Caco-2 (cell line): ENCODE measurements around the gene ABCG4. TPM values are rescaled to one million over a fixed set of nuclear protein-coding genes. Genes with fewer than 3 reads are reported as not detected.

Experiments
- BruUV-seq: library from RNA; stranded (reverse); fragments of 400-500 nt; replicated peaks from 2 replicates; lab custom pipeline; 2021; lab: Mats Ljungman, UMichigan
- CTCF ChIA-PET: fragments of 300-600 bp; sonication (Branson Sonifier 250); formaldehyde crosslinking; loops from one replicate; lab custom pipeline; 2022; ENCODE audit warnings: antibody characterized with exemption; lab: Charles Lee
- POLR2A ChIA-PET: fragments of 300-600 bp; sonication (Branson Sonifier 250); formaldehyde crosslinking; loops from one replicate; lab custom pipeline; 2022; ENCODE audit warnings: antibody characterized with exemption; lab: Charles Lee
- DNase-seq, 2 experiments: peaks; one replicate each; pipeline versions ENCODE4 v3.0.0 to v3.0.0-alpha.2; 2020 to 2022
- H3K27me3 ChIP-seq: replicated peaks from 2 replicates; pipeline ENCODE4 v1.6.0; 2011; ENCODE audit warnings: low read length; ENCODE audit not compliant: control insufficient read depth, insufficient read depth
- H3K36me3 ChIP-seq: 2 replicates; pipeline ENCODE4 v1.5.1; 2011; ENCODE audit warnings: low read length; ENCODE audit not compliant: control insufficient read depth, insufficient read depth
- H3K4me1 ChIP-seq: fragments of 250-450 bp; sonication (Bioruptor Pico); 2 replicates; pipeline ENCODE4 v1.5.1; 2020; ENCODE audit warnings: mild to moderate bottlenecking
- H3K4me3 ChIP-seq: 2 replicates; pipeline ENCODE4 v1.5.1; 2011; ENCODE audit warnings: low read depth, mild to moderate bottlenecking, control low read depth, low read length
- H3K9me3 ChIP-seq: fragments of 250-450 bp; sonication (Bioruptor Pico); 2 replicates; pipeline ENCODE4 v1.5.1; 2020; ENCODE audit warnings: mild to moderate bottlenecking, moderate library complexity
- H3K27ac Mint-ChIP-seq: one replicate; pipeline ENCODE4 v1.8.0; 2022; ENCODE audit warnings: mixed read lengths; ENCODE audit not compliant: unreplicated experiment
- H3K27me3 Mint-ChIP-seq: one replicate; pipeline ENCODE4 v1.8.0; 2022; ENCODE audit warnings: mixed read lengths; ENCODE audit not compliant: insufficient read depth, unreplicated experiment
- H3K36me3 Mint-ChIP-seq: one replicate; pipeline ENCODE4 v1.8.0; 2022; ENCODE audit warnings: mild to moderate bottlenecking, mixed read lengths; ENCODE audit not compliant: insufficient read depth, unreplicated experiment
- H3K4me1 Mint-ChIP-seq: one replicate; pipeline ENCODE4 v1.8.0; 2022; ENCODE audit warnings: low read depth, mixed read lengths; ENCODE audit not compliant: unreplicated experiment
- H3K4me3 Mint-ChIP-seq: one replicate; pipeline ENCODE4 v1.8.0; 2022; ENCODE audit warnings: mild to moderate bottlenecking, moderate library complexity, mixed read lengths; ENCODE audit not compliant: unreplicated experiment
- H3K9me3 Mint-ChIP-seq: one replicate; pipeline ENCODE4 v1.8.0; 2022; ENCODE audit warnings: mixed read lengths; ENCODE audit not compliant: unreplicated experiment
- CTCF ChIP-seq, 2 experiments: fragments of 200-600 bp in 1 of 2; IDR thresholded peaks; 1 replicate in 1 of 2; 2 replicates in 1 of 2; pipeline versions ENCODE4 v1.5.1 to v1.8.0; 2011 to 2022; ENCODE audit warnings: antibody characterized with exemption in 1 of 2, control low read depth in 1 of 2, inconsistent platforms in 1 of 2, low read depth in 1 of 2, low read length in 1 of 2, mild to moderate bottlenecking in 1 of 2, moderate library complexity in 1 of 2; ENCODE audit not compliant: insufficient read depth in 1 of 2, severe bottlenecking in 1 of 2, unreplicated experiment in 1 of 2
- intact Hi-C: fragments of 100-400 bp; cut with micrococcal nuclease; formaldehyde crosslinking; loops from one replicate; pipeline ENCODE4 v1.10.0; 2022; ENCODE audit not compliant: unreplicated experiment
- total RNA-seq: library from RNA; stranded (reverse); gene quantifications from 2 replicates; pipeline ENCODE4 v1.2.3, GENCODE V29; 2022

Gene ABCG4
- total RNA-seq, 1 experiment from 2014 or later: 0.18 TPM

DNA sequence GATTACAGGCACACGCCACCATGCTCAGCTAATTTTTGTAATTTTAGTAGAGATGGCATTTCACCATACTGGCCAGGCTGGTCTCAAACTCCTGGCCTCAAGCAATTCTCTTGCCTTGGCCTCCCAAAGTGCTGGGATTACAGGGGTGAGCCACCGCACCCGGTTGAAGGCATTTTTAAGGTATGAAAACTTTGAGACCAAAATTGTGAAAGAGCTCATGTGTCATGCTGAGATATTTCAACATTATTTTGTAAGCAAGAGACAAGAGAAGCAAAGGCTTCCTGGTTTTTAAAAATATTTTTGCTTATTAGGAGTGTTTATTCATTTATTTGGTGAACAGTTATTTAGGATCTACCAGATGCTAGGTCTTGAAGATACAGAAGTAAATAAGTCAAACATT lies 43.3 kb downstream of the ABCG4 start:
- DNase-seq: no peak
- POLR2A ChIA-PET: interaction anchor here (0.5 kb wide), 1 partner anchor 90 kb away, joined by 5 read pairs; no protein-coding TSS in a partner anchor
- BruUV-seq: no TSS peak
- CTCF ChIA-PET: no interaction called here
- Histone ChIP-seq H3K4me3 (no peak overlapping the region), H3K36me3 (no peaks in the 10 kb centered on the region), H3K9me3 (no peaks in the 10 kb centered on the region), H3K27me3 (no peaks in the 10 kb centered on the region), H3K4me1 (peaks cover 16% of the 10 kb centered on the region)
- Mint-ChIP-seq H3K27ac (no peak overlapping the region), H3K36me3 (no peaks in the 10 kb centered on the region), H3K9me3 (no peaks in the 10 kb centered on the region), H3K4me3 (no peak overlapping the region), H3K27me3 (peaks cover 2% of the 10 kb centered on the region), H3K4me1 (peaks cover 20% of the 10 kb centered on the region)
- TF ChIP-seq CTCF (IDR thresholded peaks at IDR 0.05; ENCODE audit: insufficient read depth in 1 of 2, low read depth in 1 of 2, low read length in 1 of 2, severe bottlenecking in 1 of 2, unreplicated experiment in 1 of 2): no peak
- intact Hi-C loops: no loop called here

DNA sequence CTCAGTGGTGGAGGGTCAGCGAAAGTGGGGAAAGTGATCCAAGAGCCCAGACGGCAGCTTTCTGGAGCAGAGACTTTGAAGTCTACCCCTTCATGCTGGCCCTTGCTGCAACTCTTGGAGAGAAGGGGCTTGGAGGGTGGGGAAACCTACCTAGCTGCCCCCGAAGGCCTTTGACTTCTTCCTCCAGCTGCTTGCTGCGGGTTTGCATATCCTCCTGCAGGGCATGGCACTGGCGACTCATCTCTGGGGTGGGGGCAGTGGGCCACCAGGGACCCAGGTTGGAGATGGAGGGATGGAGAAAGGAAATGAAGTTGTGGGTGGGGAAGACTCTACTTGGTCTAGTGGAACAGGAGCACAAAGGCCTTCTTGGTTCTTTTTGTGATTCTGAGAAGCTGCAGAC lies 44.1 kb downstream of the ABCG4 start:
- H3K4me1 ChIP-seq: peaks cover 16% of the 10 kb centered on the region
- H3K27me3 Mint-ChIP-seq: peaks cover 2% of the 10 kb centered on the region
- no peak overlapping the region for H3K27ac Mint-ChIP-seq
- no peaks in the 10 kb centered on the region for H3K36me3 ChIP-seq
- H3K9me3 ChIP-seq: no peaks in the 10 kb centered on the region
- no peak for DNase-seq
- H3K4me3 Mint-ChIP-seq: no peak overlapping the region
- no peaks in the 10 kb centered on the region for H3K27me3 ChIP-seq
- no peak for TF ChIP-seq CTCF (IDR thresholded peaks at IDR 0.05; ENCODE audit: insufficient read depth in 1 of 2, low read depth in 1 of 2, low read length in 1 of 2, severe bottlenecking in 1 of 2, unreplicated experiment in 1 of 2)
- ChIA-PET POLR2A (interaction anchor here (0.5 kb wide), 1 partner anchor 72 kb away, joined by 4 read pairs; the partner anchor contains the start of gene HINFP), CTCF (no interaction called here)
- H3K4me3 ChIP-seq: no peak overlapping the region
- BruUV-seq: no TSS peak
- intact Hi-C loops: no loop called here
- H3K36me3 Mint-ChIP-seq: no peaks in the 10 kb centered on the region
- H3K9me3 Mint-ChIP-seq: no peaks in the 10 kb centered on the region
- H3K4me1 Mint-ChIP-seq: peaks cover 20% of the 10 kb centered on the region

GRCh38 chr11:119193626-119194025 lies 44.8 kb downstream of the ABCG4 start:
- TF ChIP-seq CTCF (IDR thresholded peaks at IDR 0.05; ENCODE audit: insufficient read depth in 1 of 2, low read depth in 1 of 2, low read length in 1 of 2, severe bottlenecking in 1 of 2, unreplicated experiment in 1 of 2): no peak
- peaks cover 2% of the 10 kb centered on the region for H3K27me3 Mint-ChIP-seq
- CTCF ChIA-PET: no interaction called here
- H3K27ac Mint-ChIP-seq: no peak overlapping the region
- Histone ChIP-seq H3K9me3 (no peaks in the 10 kb centered on the region), H3K4me3 (no peak overlapping the region), H3K4me1 (peaks cover 15% of the 10 kb centered on the region), H3K36me3 (no peaks in the 10 kb centered on the region), H3K27me3 (no peaks in the 10 kb centered on the region)
- intact Hi-C loops: no loop called here
- H3K4me3 Mint-ChIP-seq: no peak overlapping the region
- no peaks in the 10 kb centered on the region for H3K36me3 Mint-ChIP-seq
- H3K9me3 Mint-ChIP-seq: no peaks in the 10 kb centered on the region
- BruUV-seq: no TSS peak
- DNase-seq: no peak
- peaks cover 20% of the 10 kb centered on the region for H3K4me1 Mint-ChIP-seq
- POLR2A ChIA-PET: interaction anchor here (0.5 kb wide), 1 partner anchor 72 kb away, joined by 4 read pairs; the partner anchor contains the start of gene HINFP
